Smooth muscle cell (in vitro differentiated cells): Measurements from ENCODE around the gene SLC12A4. TPM values are rescaled to one million over a fixed set of nuclear protein-coding genes. Genes with fewer than 3 reads are reported as not detected.

Experiments
- DNase-seq: peaks from one replicate; lab custom pipeline; 2025; ENCODE audit not compliant: unreplicated experiment; lab: John Stamatoyannopoulos, UW
- H2AFZ ChIP-seq: fragments of 200-600 bp; sonication (generic); 2 replicates; pipeline ENCODE4 v1.6.0; 2016; ENCODE audit warnings: antibody characterized with exemption, low read depth, mild to moderate bottlenecking
- H3F3A ChIP-seq: fragments of 200-600 bp; sonication (generic); 2 replicates; pipeline ENCODE4 v1.6.0; 2017; ENCODE audit warnings: antibody characterized with exemption, low read depth
- H3K27ac ChIP-seq: fragments of 200-600 bp; sonication (generic); 2 replicates; pipeline ENCODE4 v1.5.1; 2016; ENCODE audit warnings: low read depth, mild to moderate bottlenecking
- H3K27me3 ChIP-seq: fragments of 200-600 bp; sonication (generic); 2 replicates; pipeline ENCODE4 v1.6.1; 2016; ENCODE audit warnings: low read depth, mild to moderate bottlenecking
- H3K36me3 ChIP-seq: fragments of 200-600 bp; sonication (generic); 2 replicates; pipeline ENCODE4 v1.5.1; 2016; ENCODE audit warnings: low read depth
- H3K4me1 ChIP-seq: fragments of 200-600 bp; sonication (generic); 2 replicates; pipeline ENCODE4 v1.5.1; 2016; ENCODE audit warnings: low read depth
- H3K4me2 ChIP-seq: fragments of 200-600 bp; sonication (generic); 2 replicates; pipeline ENCODE4 v1.6.0; 2016; ENCODE audit warnings: mild to moderate bottlenecking
- H3K4me3 ChIP-seq: fragments of 200-600 bp; sonication (generic); 2 replicates; pipeline ENCODE4 v1.5.1; 2016; ENCODE audit warnings: mild to moderate bottlenecking
- H3K79me2 ChIP-seq: fragments of 200-600 bp; sonication (generic); 2 replicates; pipeline ENCODE4 v1.6.0; 2016; ENCODE audit warnings: low read depth, mild to moderate bottlenecking
- H3K9ac ChIP-seq: fragments of 200-600 bp; sonication (generic); 2 replicates; pipeline ENCODE4 v1.6.0; 2016; ENCODE audit warnings: low read depth
- H3K9me3 ChIP-seq: fragments of 200-600 bp; sonication (generic); replicated peaks from 2 replicates; pipeline ENCODE4 v1.5.1; 2016; ENCODE audit warnings: low read depth
- H4K20me1 ChIP-seq: fragments of 200-600 bp; sonication (generic); 2 replicates; pipeline ENCODE4 v1.6.0; 2016; ENCODE audit warnings: low read depth
- WGBS: methylation state at CpG from one replicate; pipeline ENCODE4 v1.1.7; 2016; ENCODE audit warnings: low lambda C conversion rate; 5-methylcytosine and 5-hydroxymethylcytosine counted together
- polyA plus RNA-seq: library from polyadenylated mRNA; unstranded; fragments of >200 nt; fragmentation: Nextera tagmentation; extraction: Ambion mirVana; gene quantifications from 2 replicates; pipeline ENCODE4 v1.2.1, GENCODE V29; 2016
- total RNA-seq: library from RNA; depleted of rRNA; stranded (reverse); fragments of >200 nt; gene quantifications from 2 replicates; pipeline ENCODE4 v1.2.3, GENCODE V29; 2014
- TF ChIP-seq, protein P1 (sequence below): fragments of 200-600 bp; sonication (generic); IDR thresholded peaks from 2 replicates; pipeline ENCODE4 v1.5.1; 2017; ENCODE audit warnings: borderline replicate concordance, mild to moderate bottlenecking, antibody characterized with exemption; ENCODE audit not compliant: insufficient read depth, poor library complexity, severe bottlenecking

SLC12A4 gene
- total and polyA plus RNA-seq, 2 experiments from 2014 or later = 47.7 to 92.4 TPM

DNA sequence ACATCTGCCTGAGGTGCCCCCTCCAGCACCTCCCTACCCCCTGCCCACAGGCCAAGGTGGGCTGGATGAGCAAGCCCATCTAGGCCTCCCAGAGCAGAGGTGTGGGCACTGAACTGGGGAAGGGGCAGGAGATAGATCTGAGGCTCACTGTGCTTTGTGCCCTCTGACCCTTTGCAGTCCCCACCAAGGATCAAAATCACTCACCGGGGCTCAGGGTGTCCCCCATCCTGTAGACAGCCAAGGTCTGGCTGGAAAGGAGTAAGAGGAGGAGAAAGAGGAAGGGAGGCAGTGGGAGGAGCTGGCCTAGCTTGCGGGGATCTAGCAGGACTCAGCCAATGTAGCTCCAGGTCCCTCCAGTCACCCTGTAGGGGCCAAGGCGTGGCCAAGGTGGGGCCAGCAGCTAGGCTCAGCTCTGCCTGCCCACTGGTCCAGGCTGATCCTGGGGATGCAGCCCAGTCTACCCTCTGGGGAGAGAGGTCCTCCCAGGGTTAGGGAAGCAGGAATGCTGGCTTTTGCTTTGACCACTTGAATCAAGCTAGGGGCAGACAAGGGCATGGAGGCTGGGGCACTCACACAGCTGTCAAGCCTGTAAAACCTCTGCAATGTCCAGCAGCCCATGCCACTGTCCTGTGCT is 1.8 kb downstream of the SLC12A4 start:
- peak overlapping the region; percentile 91 for H3K27ac ChIP-seq
- no peaks in the 10 kb centered on the region for H3K9me3 ChIP-seq
- H3K27me3 ChIP-seq = no peaks in the 10 kb centered on the region
- H3K4me1 ChIP-seq = peaks cover 20% of the 10 kb centered on the region
- DNase-seq = no peak
- peak overlapping the region; percentile 97 for H3K9ac ChIP-seq
- H3K79me2 ChIP-seq = peaks cover 66% of the 10 kb centered on the region
- H4K20me1 ChIP-seq = peaks cover 62% of the 10 kb centered on the region
- no peaks in the 10 kb centered on the region for H3K36me3 ChIP-seq
- peak overlapping the region; percentile 98 for H3K4me2 ChIP-seq
- no peak overlapping the region for H2AFZ ChIP-seq
- TF ChIP-seq, protein P1, sequence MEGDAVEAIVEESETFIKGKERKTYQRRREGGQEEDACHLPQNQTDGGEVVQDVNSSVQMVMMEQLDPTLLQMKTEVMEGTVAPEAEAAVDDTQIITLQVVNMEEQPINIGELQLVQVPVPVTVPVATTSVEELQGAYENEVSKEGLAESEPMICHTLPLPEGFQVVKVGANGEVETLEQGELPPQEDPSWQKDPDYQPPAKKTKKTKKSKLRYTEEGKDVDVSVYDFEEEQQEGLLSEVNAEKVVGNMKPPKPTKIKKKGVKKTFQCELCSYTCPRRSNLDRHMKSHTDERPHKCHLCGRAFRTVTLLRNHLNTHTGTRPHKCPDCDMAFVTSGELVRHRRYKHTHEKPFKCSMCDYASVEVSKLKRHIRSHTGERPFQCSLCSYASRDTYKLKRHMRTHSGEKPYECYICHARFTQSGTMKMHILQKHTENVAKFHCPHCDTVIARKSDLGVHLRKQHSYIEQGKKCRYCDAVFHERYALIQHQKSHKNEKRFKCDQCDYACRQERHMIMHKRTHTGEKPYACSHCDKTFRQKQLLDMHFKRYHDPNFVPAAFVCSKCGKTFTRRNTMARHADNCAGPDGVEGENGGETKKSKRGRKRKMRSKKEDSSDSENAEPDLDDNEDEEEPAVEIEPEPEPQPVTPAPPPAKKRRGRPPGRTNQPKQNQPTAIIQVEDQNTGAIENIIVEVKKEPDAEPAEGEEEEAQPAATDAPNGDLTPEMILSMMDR = no peak
- H3K4me3 ChIP-seq = peak overlapping the region; percentile 83
- H3F3A ChIP-seq = no peaks in the 10 kb centered on the region
- WGBS = 54% methylated on average over 3 of the region's 3 CpGs

DNA sequence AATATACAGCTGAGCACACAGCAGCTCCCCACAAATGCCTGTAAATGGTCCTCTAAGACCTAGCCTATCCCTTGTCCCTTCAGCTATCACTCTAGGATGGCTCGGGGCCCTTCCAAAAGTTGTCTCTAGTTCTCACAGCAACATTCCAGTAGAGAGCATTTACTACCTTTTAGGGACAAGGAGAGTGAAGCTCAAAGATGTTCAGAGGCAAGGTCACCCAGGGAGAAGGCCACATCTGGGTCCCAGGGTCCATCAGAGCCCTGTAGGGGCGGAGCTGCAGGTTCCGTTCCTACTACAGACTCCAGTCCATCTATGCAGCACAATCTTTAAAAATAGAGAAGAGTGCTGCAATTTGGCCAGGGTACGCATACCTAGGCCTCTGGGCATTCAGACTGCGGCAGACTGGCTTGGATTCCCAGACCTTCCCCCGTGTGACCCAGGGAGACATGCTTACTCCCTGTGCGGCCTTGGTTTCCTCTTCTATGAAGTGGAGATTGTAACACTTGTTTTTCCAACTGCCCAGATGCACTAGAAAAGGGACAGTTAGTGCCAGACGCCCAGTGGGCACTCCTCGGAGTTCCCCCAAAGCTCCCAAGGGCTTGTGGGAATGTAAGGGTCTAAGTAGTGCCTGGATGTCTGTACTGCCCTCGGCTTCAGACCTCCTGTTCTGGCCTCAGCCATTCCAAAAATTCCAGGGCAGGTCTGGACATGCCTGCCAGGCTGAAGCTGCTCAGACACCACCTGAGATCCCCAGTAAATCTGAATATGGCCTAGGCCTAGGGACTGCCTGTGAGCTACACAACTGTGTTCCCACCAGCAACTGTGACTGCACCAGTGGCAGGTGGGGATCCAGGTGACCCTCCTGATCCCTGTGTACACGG is 2.5 kb downstream of the SLC12A4 start:
- H4K20me1 ChIP-seq = peaks cover 69% of the 10 kb centered on the region
- H3K4me3 ChIP-seq = peak overlapping the region; percentile 83

DNA sequence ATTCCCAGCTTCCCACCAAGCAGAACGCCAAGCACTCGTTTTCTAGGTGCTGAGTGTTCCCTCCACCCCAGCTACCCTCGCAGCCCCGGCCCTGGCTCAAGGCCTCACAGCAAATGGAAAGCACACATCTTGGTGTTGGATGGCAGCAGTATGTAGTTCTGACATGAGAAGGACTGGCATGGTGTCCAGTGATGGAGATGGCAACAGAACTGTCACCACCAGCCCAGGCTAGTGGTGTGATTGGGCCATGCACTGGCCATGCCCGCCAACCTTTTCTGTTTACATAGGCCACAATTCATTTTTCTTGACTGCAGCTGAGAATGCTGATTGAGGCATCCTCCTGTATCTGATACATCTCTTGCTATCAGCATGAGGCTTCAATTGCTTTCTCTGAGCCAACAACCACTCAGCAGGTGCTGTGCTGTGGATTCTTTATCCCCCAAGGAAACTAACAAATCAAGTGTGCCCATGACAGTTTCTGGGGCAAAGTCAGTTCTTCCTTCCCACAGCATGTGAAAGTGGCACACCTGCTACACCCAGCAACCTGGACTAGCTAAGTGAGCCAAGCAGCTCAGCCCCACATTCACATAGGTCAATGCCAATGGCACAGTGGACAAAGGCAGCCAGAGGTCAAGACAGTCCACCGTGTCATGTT is 3.8 kb downstream of the SLC12A4 start:
- H4K20me1 ChIP-seq = peaks cover 83% of the 10 kb centered on the region
- TF ChIP-seq, protein P1 = no peak
- DNase-seq = no peak
- no peaks in the 10 kb centered on the region for H3K27me3 ChIP-seq
- H3K4me3 ChIP-seq = no peak overlapping the region
- H3K27ac ChIP-seq = no peak overlapping the region
- no peaks in the 10 kb centered on the region for H3K36me3 ChIP-seq
- no peak overlapping the region for H2AFZ ChIP-seq
- no peak overlapping the region for H3K9ac ChIP-seq
- no peak overlapping the region for H3K4me2 ChIP-seq
- H3K79me2 ChIP-seq = peaks cover 73% of the 10 kb centered on the region
- no peaks in the 10 kb centered on the region for H3F3A ChIP-seq
- H3K4me1 ChIP-seq = peaks cover 20% of the 10 kb centered on the region
- WGBS = 97% methylated on average over 6 of the region's 6 CpGs
- no peaks in the 10 kb centered on the region for H3K9me3 ChIP-seq

More for the DNA sequence above, 2.5 kb downstream of the SLC12A4 start:
- Histone ChIP-seq H3K4me1 (peaks cover 20% of the 10 kb centered on the region), H2AFZ (no peak overlapping the region), H3K27ac (peak overlapping the region; percentile 91), H3K27me3 (no peaks in the 10 kb centered on the region), H3K9ac (peak overlapping the region; percentile 97), H3K79me2 (peaks cover 72% of the 10 kb centered on the region), H3K9me3 (no peaks in the 10 kb centered on the region), H3F3A (no peaks in the 10 kb centered on the region), H3K4me2 (peak overlapping the region; percentile 98), H3K36me3 (no peaks in the 10 kb centered on the region)
- no peak for DNase-seq
- TF ChIP-seq, protein P1 = no peak
- 72% methylated on average over 11 of the region's 11 CpGs for WGBS
